ENCODE measurements around the gene INTS7. TPM values are rescaled to one million over a fixed set of nuclear protein-coding genes. Genes with fewer than 3 reads are reported as not detected.

Gene INTS7
- total RNA-seq, 1 donor from 2014 or later = 20.7 TPM

GRCh38 chr1:211929683-211930082 is 105.7 kb downstream of the INTS7 start:
- H3K27ac ChIP-seq = no peak overlapping the region
- H3K9ac ChIP-seq = no peak overlapping the region
- H3F3A ChIP-seq (ENCODE audit: low read depth) = no peaks in the 10 kb centered on the region
- H3K27me3 Mint-ChIP-seq (ENCODE audit: insufficient read depth, low read depth) = peaks cover 3% of the 10 kb centered on the region
- peaks cover 7% of the 10 kb centered on the region for H3K4me1 Mint-ChIP-seq
- no peak for DNase-seq (ENCODE audit: low spot score)
- H3K9me3 ChIP-seq (ENCODE audit: low read depth) = no peaks in the 10 kb centered on the region
- H3K4me2 ChIP-seq = no peak overlapping the region
- H3K36me3 Mint-ChIP-seq = no peaks in the 10 kb centered on the region
- H2AFZ ChIP-seq (replicated peaks) = no peak overlapping the region
- H3K4me3 Mint-ChIP-seq = no peak overlapping the region
- peaks cover 7% of the 10 kb centered on the region for H3K4me1 ChIP-seq
- no peak overlapping the region for H3K27ac Mint-ChIP-seq
- H3K79me2 ChIP-seq (ENCODE audit: low read depth) = no peaks in the 10 kb centered on the region
- H3K36me3 ChIP-seq = no peaks in the 10 kb centered on the region
- no peak overlapping the region for H3K4me3 ChIP-seq
- H4K20me1 ChIP-seq (ENCODE audit: low read depth) = no peaks in the 10 kb centered on the region
- TF ChIP-seq EZH2 (IDR thresholded peaks at IDR 0.05) (no peak), CTCF (IDR thresholded peaks at IDR 0.05) (no peak), EZH2phosphoT487 (IDR thresholded peaks at IDR 0.05) (no peak)
- H3K27me3 ChIP-seq = no peaks in the 10 kb centered on the region
- H3K9me3 Mint-ChIP-seq = no peaks in the 10 kb centered on the region

- H3K79me2 ChIP-seq (ENCODE audit: low read depth) = no peaks in the 10 kb centered on the region
- TF ChIP-seq CTCF (IDR thresholded peaks at IDR 0.05) = no peak
- no peak for TF ChIP-seq EZH2phosphoT487 (IDR thresholded peaks at IDR 0.05)
- TF ChIP-seq EZH2 (IDR thresholded peaks at IDR 0.05) = no peak
- no peaks in the 10 kb centered on the region for H4K20me1 ChIP-seq (ENCODE audit: low read depth)
- Mint-ChIP-seq H3K27me3 (ENCODE audit: insufficient read depth, low read depth) (peaks cover 3% of the 10 kb centered on the region), H3K36me3 (no peaks in the 10 kb centered on the region), H3K9me3 (no peaks in the 10 kb centered on the region), H3K4me3 (no peak overlapping the region), H3K4me1 (peaks cover 7% of the 10 kb centered on the region), H3K27ac (no peak overlapping the region)
- DNase-seq (ENCODE audit: low spot score) = no peak
- no peak overlapping the region for H3K9ac ChIP-seq
- H2AFZ ChIP-seq (replicated peaks) = peak overlapping the region; percentile 18
- no peaks in the 10 kb centered on the region for H3K36me3 ChIP-seq
- no peaks in the 10 kb centered on the region for H3F3A ChIP-seq (ENCODE audit: low read depth)
- H3K4me2 ChIP-seq = no peak overlapping the region
- H3K4me1 ChIP-seq = peaks cover 7% of the 10 kb centered on the region
- H3K27me3 ChIP-seq = no peaks in the 10 kb centered on the region
- no peaks in the 10 kb centered on the region for H3K9me3 ChIP-seq (ENCODE audit: low read depth)
- no peak overlapping the region for H3K4me3 ChIP-seq
- no peak overlapping the region for H3K27ac ChIP-seq
Observed at GRCh38 chr1:211928993-211929637, 106.2 kb downstream of the INTS7 start.

- Histone ChIP-seq H3F3A (ENCODE audit: low read depth) (no peaks in the 10 kb centered on the region), H3K9ac (no peak overlapping the region), H4K20me1 (ENCODE audit: low read depth) (no peaks in the 10 kb centered on the region), H2AFZ (replicated peaks) (no peak overlapping the region), H3K4me1 (peaks cover 7% of the 10 kb centered on the region), H3K4me3 (no peak overlapping the region), H3K27me3 (no peaks in the 10 kb centered on the region), H3K9me3 (ENCODE audit: low read depth) (no peaks in the 10 kb centered on the region), H3K4me2 (no peak overlapping the region), H3K27ac (no peak overlapping the region), H3K36me3 (no peaks in the 10 kb centered on the region), H3K79me2 (ENCODE audit: low read depth) (no peaks in the 10 kb centered on the region)
- Mint-ChIP-seq H3K27me3 (ENCODE audit: insufficient read depth, low read depth) (peaks cover 3% of the 10 kb centered on the region), H3K4me3 (no peak overlapping the region), H3K4me1 (peaks cover 7% of the 10 kb centered on the region), H3K27ac (no peak overlapping the region), H3K9me3 (no peaks in the 10 kb centered on the region), H3K36me3 (no peaks in the 10 kb centered on the region)
- no peak for DNase-seq (ENCODE audit: low spot score)
- TF ChIP-seq CTCF (IDR thresholded peaks at IDR 0.05) = no peak
- TF ChIP-seq EZH2 (IDR thresholded peaks at IDR 0.05) = no peak
- TF ChIP-seq EZH2phosphoT487 (IDR thresholded peaks at IDR 0.05) = no peak
Observed at GRCh38 chr1:211928290-211928801, 107.0 kb downstream of the INTS7 start.

All from neural progenitor cell (in vitro differentiated cells).